ENCODE data around the gene REL.
"Not testable (repeated sequence)": the region's sequence is repeated elsewhere in the genome, so short reads cannot be mapped to it uniquely, and the experiment has no call there.

The REL gene

DNA sequence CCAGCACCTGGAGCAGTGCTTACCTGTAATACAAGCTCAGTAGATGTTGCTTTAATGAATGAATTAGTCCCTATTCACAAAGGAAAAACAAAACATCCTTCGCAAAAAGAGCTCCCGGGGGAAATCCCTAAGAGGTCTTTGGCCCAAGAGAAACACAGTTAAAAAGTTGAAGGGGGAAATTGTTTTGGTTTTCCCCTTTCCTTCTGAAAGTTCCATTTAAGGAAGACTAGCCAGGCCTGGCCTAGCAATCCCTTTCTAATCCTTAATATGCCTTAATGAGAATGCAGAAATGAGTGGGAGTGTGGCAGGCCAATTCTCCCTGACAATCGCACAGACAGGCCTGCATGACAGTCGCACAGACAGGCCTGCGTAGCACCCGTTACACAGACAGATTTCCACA, 33.5 kb upstream of the REL start:
- no peak for DNase-seq (ENCODE audit: insufficient read length)
- no peak for FAIRE-seq
- no peak for TF ChIP-seq POLR2AphosphoS5 (IDR thresholded peaks at IDR 0.05; ENCODE audit: low read depth, low read length)

DNA sequence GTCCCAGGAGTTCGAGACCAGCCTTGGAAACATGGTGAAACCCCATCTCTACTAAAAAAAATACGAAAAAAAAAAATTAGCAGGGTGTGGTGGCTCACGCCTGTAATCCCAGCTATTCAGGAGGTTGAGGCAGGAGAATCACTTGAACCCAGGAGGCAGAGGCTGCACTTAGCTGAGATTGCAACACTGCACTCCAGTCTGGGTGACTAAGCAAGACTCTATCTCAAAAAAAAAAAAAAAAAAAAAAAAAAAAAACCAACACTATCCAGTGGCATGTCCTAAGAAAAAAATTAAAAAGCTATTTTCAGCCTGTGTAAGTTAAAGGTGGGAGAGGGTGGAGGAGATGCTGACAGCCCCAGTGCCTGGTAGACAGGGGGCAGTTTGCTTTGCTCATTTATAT, 32.2 kb upstream of the REL start:
- DNase-seq (ENCODE audit: insufficient read length) (no peak), FAIRE-seq (no peak)
- TF ChIP-seq POLR2A (IDR thresholded peaks at IDR 0.05; ENCODE audit: low read depth, low read length) (no peak), POLR2AphosphoS5 (IDR thresholded peaks at IDR 0.05; ENCODE audit: low read depth, low read length) (no peak), TAF1 (IDR thresholded peaks at IDR 0.05; ENCODE audit: borderline replicate concordance, low read depth, low read length) (no peak)

DNA sequence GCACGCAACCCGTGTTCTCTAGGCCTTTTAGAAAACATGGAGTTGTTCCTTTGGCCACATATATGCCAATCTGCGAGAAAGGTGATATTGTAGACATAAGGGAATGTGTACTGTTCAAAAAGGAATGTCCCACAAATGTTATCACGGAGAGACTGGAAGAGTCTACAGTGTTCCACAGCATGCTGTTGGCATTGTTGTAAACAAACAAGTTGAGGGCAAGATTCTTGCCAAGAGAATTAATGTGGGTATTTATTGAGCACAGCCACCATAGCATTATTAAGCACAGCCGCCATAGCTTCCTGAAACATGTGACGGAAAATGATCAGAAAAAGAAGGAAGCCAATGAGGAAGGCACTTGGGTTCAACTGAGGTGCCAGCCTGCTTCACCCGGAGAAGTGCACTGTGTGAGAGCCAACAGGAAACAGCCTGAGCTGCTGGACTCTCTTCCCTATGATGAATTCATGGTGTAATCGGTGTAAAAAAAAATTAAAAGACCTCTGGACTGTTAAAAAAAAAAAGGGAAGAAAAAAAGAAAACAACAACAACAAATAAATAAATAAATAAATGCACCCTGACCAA, 29.0 kb upstream of the REL start:
- FAIRE-seq (no peak), DNase-seq (ENCODE audit: insufficient read length) (no peak)
- TF ChIP-seq POLR2A (IDR thresholded peaks at IDR 0.05; ENCODE audit: low read depth, low read length): no peak
- TF ChIP-seq POLR2AphosphoS5 (IDR thresholded peaks at IDR 0.05; ENCODE audit: low read depth, low read length): no peak
- TF ChIP-seq TAF1 (IDR thresholded peaks at IDR 0.05; ENCODE audit: borderline replicate concordance, low read depth, low read length): no peak

DNA sequence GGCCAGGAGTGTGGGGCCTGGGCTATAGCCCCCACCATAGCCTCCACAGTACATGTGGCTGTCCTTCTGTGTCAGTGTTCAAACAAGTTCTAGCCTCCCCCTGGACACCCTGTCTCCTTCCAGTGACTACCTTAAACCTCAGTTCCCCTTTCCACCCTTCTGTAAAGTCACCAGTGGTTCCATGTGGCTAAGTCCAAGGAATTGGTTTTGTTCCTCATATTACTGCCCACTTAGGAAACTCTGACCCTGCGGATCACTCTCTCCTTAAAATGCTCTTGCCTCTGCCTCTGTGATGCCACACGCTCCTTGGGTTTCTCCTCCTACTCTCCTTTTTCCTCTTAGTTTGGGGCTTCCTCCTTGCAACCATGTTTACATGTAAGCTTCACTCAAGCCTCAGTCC, 27.8 kb upstream of the REL start:
- no peak for FAIRE-seq
- TF ChIP-seq POLR2A (IDR thresholded peaks at IDR 0.05; ENCODE audit: low read depth, low read length): no peak
- no peak for TF ChIP-seq TAF1 (IDR thresholded peaks at IDR 0.05; ENCODE audit: borderline replicate concordance, low read depth, low read length)
- no peak for TF ChIP-seq POLR2AphosphoS5 (IDR thresholded peaks at IDR 0.05; ENCODE audit: low read depth, low read length)
- DNase-seq (ENCODE audit: insufficient read length): no peak

DNA sequence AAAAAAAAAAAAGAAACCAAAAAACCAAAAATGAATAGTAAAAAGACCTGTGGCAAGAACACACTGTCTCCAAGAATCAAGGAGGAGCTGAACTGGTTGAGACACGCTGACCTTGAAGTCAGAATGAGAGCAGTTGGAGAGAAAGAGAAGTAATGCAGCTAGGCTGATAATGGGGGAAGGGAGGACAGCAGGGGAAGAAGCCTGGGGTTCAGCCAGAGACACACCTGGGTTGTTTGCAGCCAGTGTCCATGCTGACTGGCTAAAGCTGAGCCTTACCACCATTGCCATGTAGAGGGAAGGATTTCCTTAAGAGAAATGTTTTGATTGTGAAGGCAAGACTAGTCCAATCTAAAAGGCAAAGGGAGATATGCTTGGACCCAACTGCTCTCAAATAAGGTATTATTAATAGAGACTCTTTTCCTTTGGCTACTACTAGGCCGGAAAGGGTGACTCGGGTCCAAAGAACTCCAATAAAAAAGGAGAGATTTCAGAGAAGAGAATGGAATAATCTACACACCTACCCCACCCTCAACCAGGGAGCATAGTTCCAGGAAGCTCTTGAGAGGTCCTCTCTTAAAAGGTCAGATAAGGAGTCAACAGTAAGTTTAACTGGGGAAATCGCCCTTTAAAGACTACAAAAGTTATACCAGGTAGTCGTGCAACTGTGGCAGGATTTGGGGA, 25.2 kb upstream of the REL start:
- TF ChIP-seq POLR2A (IDR thresholded peaks at IDR 0.05; ENCODE audit: low read depth, low read length) (no peak), POLR2AphosphoS5 (IDR thresholded peaks at IDR 0.05; ENCODE audit: low read depth, low read length) (no peak)
- DNase-seq (ENCODE audit: insufficient read length): no peak
- FAIRE-seq: no peak

DNA sequence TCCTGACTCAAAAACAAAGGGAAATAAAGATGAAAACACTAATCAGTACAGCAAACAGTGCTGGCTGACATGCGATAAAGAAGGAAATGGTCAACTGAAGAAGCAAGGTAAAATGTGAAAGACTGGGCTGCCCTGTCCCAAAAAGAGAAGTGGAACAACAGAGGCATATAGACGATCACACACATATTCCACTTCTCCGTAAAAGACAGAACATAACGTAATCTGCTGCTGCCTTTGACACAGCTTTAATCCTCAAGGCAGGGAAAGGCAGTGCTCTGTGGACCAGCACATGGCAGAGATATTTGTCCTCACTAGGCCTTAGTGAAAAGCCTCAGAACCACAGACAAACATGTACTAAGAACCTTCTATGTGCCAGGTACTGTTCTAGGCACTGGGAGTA, 24.3 kb upstream of the REL start:
- DNase-seq (ENCODE audit: insufficient read length): no peak
- TF ChIP-seq POLR2A (IDR thresholded peaks at IDR 0.05; ENCODE audit: low read depth, low read length): no peak
- no peak for TF ChIP-seq TAF1 (IDR thresholded peaks at IDR 0.05; ENCODE audit: borderline replicate concordance, low read depth, low read length)
- no peak for TF ChIP-seq POLR2AphosphoS5 (IDR thresholded peaks at IDR 0.05; ENCODE audit: low read depth, low read length)
- no peak for FAIRE-seq

DNA sequence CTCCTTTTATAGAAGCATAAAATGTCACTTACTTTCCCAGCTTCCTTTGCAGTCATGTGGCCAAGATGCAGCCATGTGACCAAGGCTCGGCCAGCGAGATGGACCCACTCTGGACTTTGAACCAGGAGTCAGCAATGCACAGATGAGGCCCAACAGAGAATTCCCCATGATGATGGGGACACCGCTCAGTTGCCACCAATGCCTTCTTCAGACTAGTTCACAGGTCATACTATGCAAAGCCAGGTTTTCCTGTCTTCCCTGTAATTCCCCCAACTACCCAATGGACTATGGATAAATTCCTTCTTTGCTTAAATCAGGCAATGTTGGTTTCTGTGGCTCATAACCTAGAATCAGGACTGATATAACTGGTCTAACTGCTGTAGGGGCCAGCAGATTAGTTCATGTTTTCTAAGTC, 22.5 kb upstream of the REL start:
- FAIRE-seq: no peak
- DNase-seq (ENCODE audit: insufficient read length): no peak
- no peak for TF ChIP-seq TAF1 (IDR thresholded peaks at IDR 0.05; ENCODE audit: borderline replicate concordance, low read depth, low read length)
- TF ChIP-seq POLR2AphosphoS5 (IDR thresholded peaks at IDR 0.05; ENCODE audit: low read depth, low read length): no peak
- no peak for TF ChIP-seq POLR2A (IDR thresholded peaks at IDR 0.05; ENCODE audit: low read depth, low read length)

DNA sequence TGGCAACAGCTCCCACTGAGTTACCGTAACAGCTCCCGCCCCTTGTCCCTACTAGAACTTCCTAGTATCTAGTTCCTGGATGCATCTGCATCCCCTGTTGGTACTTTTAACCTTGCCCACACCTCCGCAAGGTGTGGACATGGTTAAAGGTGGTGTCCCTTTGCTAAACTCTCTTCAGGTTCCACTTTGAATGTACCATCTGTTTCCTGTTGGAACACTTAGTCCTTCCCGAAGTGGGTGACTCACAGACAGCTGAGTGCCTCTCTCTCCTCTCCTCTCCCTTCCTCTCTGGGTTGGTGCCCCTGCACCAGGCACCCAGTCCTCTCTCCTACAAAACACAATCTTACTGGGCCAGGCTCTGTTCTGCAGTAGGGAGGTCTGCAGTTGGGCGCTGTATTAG, 19.6 kb upstream of the REL start:
- no peak for TF ChIP-seq POLR2AphosphoS5 (IDR thresholded peaks at IDR 0.05; ENCODE audit: low read depth, low read length)
- TF ChIP-seq POLR2A (IDR thresholded peaks at IDR 0.05; ENCODE audit: low read depth, low read length): no peak
- no peak for TF ChIP-seq TAF1 (IDR thresholded peaks at IDR 0.05; ENCODE audit: borderline replicate concordance, low read depth, low read length)
- FAIRE-seq: peak; percentile 33

DNA sequence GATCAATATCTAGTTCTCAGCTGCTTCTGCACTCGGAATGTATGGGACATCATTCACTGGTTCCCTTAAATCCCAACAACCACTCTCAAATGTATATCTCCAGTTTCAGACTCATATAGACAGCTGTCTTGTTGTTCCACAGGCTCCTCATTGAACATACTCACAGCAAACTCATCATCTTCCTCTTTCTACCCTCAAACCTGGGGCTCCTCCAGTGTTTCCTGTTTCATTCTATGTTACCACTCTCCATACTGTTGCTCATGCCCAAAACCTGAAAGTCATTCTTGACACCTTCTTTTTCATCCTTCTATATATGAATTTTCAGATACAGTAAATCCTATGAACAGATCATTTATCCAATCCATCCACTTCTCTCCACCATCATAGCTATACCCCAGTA, 18.7 kb upstream of the REL start:
- DNase-seq (ENCODE audit: insufficient read length) (no peak), FAIRE-seq (no peak)
- TF ChIP-seq TAF1 (IDR thresholded peaks at IDR 0.05; ENCODE audit: borderline replicate concordance, low read depth, low read length) (no peak), POLR2A (IDR thresholded peaks at IDR 0.05; ENCODE audit: low read depth, low read length) (no peak), POLR2AphosphoS5 (IDR thresholded peaks at IDR 0.05; ENCODE audit: low read depth, low read length) (no peak)

More for the DNA sequence above, 19.6 kb upstream of the REL start:
- DNase-seq (ENCODE audit: insufficient read length): no peak

DNA sequence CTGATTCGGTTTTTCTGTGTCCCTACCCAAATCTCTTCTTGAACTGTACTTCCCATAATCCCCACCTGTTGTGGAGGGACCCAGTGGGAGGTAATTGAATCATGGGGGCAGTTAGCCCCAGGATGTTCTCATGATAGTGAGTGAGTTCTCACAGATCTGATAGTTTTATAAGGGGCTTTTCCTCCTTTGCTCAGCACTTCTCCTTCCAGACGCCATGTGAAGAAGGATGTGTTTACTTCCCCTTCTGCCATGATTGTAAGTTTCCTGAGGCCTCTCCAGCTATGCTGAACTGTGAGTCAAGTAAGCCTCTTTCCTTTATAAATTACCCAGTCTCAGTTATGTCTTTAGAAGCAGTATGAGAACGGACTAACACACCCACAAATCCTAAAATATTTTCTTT, 16.0 kb upstream of the REL start:
- DNase-seq (ENCODE audit: insufficient read length); FAIRE-seq: not testable (repeated sequence)

DNA sequence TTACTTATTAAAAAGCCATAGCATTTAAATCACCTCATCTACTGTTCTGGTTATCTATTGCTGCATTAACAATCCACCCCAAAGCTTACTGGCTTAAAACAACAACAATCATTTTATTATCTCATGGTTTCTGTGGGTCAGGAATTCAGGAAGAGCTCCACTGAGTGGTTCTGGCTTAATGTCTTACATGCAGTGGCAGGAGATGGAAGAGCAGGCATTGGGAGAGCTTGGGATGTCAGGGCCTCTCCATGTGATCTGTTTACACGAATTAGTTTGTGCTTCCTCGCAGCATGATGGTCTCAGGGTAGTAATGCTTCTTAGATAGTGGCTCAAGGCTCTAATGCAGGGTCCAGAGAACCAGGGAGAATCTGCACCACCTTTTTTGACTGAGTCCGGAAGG, 14.4 kb upstream of the REL start:
- no peak for FAIRE-seq
- TF ChIP-seq POLR2AphosphoS5 (IDR thresholded peaks at IDR 0.05; ENCODE audit: low read depth, low read length) (no peak), TAF1 (IDR thresholded peaks at IDR 0.05; ENCODE audit: borderline replicate concordance, low read depth, low read length) (no peak), POLR2A (IDR thresholded peaks at IDR 0.05; ENCODE audit: low read depth, low read length) (no peak)
- no peak for DNase-seq (ENCODE audit: insufficient read length)

DNA sequence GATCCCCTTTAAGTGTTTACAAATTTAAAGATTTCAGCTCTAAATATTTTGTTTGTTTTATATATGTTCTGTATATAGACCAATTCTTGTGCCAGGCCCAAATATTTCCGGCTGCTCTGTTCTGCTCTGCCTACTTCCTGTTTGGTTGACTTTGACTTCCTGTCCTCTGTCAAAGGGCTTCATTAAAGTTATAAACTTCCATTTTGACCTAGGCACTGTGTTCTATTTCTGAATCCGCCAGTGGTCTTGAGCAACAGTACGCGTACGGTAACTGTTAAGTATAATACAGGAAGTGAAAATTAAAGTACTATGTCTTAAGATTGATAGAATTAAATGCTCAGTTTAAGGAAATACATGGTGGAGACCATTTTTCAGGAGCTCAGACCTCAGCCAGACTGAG, 13.5 kb upstream of the REL start:
- FAIRE-seq (peak; percentile 87), DNase-seq (ENCODE audit: insufficient read length) (no peak)
- TF ChIP-seq POLR2AphosphoS5 (IDR thresholded peaks at IDR 0.05; ENCODE audit: low read depth, low read length): no peak
- no peak for TF ChIP-seq POLR2A (IDR thresholded peaks at IDR 0.05; ENCODE audit: low read depth, low read length)
- no peak for TF ChIP-seq TAF1 (IDR thresholded peaks at IDR 0.05; ENCODE audit: borderline replicate concordance, low read depth, low read length)
